H1 (cell line): Measurements from ENCODE around the gene BTG2. TPM values are rescaled to one million over a fixed set of nuclear protein-coding genes. Genes with fewer than 3 reads are reported as not detected.

Source experiments
- ASH2L ChIP-seq: fragments of 200-600, 300-600 bp; sonication (generic); IDR thresholded peaks from one replicate; pipeline ENCODE4 v1.7.1; 2017; ENCODE audit warnings: low read length
- CHD1 ChIP-seq: IDR thresholded peaks from 2 replicates; pipeline ENCODE4 v1.6.1; 2012; ENCODE audit warnings: low read depth, low read length, improper control_type of control experiment
- CHD2 ChIP-seq: IDR thresholded peaks from 2 replicates; pipeline ENCODE4 v1.6.1; 2012; ENCODE audit warnings: low read length, improper control_type of control experiment
- CTBP2 ChIP-seq: IDR thresholded peaks from 2 replicates; pipeline ENCODE4 v1.7.0; 2011; ENCODE audit warnings: borderline replicate concordance, mild to moderate bottlenecking, moderate library complexity, mixed read lengths, low read length; ENCODE audit not compliant: insufficient read depth, insufficient read length
- EGR1 ChIP-seq: IDR thresholded peaks from 2 replicates; pipeline ENCODE4 v1.6.1; 2011; ENCODE audit warnings: low read depth, low read length, borderline replicate concordance
- EP300 ChIP-seq, 2 experiments: IDR thresholded peaks; 1 replicate in 1 of 2; 2 replicates in 1 of 2; pipeline ENCODE4 v1.6.1; 2011 to 2012; ENCODE audit warnings: low read depth in 2 of 2, low read length in 2 of 2, mild to moderate bottlenecking in 2 of 2, borderline replicate concordance in 1 of 2, inconsistent platforms in 1 of 2, moderate library complexity in 1 of 2
- GTF2F1 ChIP-seq: IDR thresholded peaks from 2 replicates; pipeline ENCODE4 v1.6.1; 2012; ENCODE audit warnings: low read depth, low read length, improper control_type of control experiment, borderline replicate concordance
- HDAC2 ChIP-seq, 2 experiments: fragments of 300-600 bp in 1 of 2; sonication (generic) in 1 of 2; IDR thresholded peaks; 2 replicates each; pipeline ENCODE4 v1.6.1; 2011 to 2012; ENCODE audit warnings: low read depth in 2 of 2, low read length in 2 of 2, mild to moderate bottlenecking in 2 of 2, moderate library complexity in 2 of 2, borderline replicate concordance in 1 of 2, inconsistent platforms in 1 of 2
- JUND ChIP-seq: IDR thresholded peaks from 2 replicates; pipeline ENCODE4 v1.6.1; 2011; ENCODE audit warnings: mild to moderate bottlenecking, improper control_type of control experiment, low read length
- PHF8 ChIP-seq: fragments of 200-600 bp; sonication (generic); conservative IDR thresholded peaks from 2 replicates; pipeline ENCODE4 v1.7.1; 2012; ENCODE audit warnings: low read depth, mild to moderate bottlenecking, inconsistent platforms, low read length, moderate library complexity
- POLR2A ChIP-seq, 2 experiments: IDR thresholded peaks; 1 replicate in 1 of 2; 2 replicates in 1 of 2; pipeline ENCODE4 v1.6.1; 2011; ENCODE audit warnings: low read depth in 2 of 2, low read length in 2 of 2, mild to moderate bottlenecking in 2 of 2; ENCODE audit errors: control extremely low read depth in 1 of 2
- POLR2AphosphoS5 ChIP-seq: IDR thresholded peaks from 2 replicates; pipeline ENCODE4 v1.6.1; 2011; ENCODE audit warnings: low read depth, low read length
- RBBP5 ChIP-seq: IDR thresholded peaks from 2 replicates; pipeline ENCODE4 v1.7.1; 2012; ENCODE audit warnings: low read depth, mild to moderate bottlenecking, inconsistent platforms, low read length, moderate library complexity, borderline replicate concordance
- RNF2 ChIP-seq: fragments of 200-900, 300-1000 bp; sonication (generic); IDR thresholded peaks from 2 replicates; pipeline ENCODE4 v1.7.1; 2016; ENCODE audit warnings: borderline replicate concordance, low read depth, mild to moderate bottlenecking, antibody characterized with exemption, low read length; ENCODE audit not compliant: poor library complexity, severe bottlenecking; ENCODE audit errors: missing control alignments
- SAP30 ChIP-seq: fragments of 300-600 bp; sonication (generic); IDR thresholded peaks from 2 replicates; pipeline ENCODE4 v1.7.1; 2012; ENCODE audit warnings: low read length, moderate library complexity, mild to moderate bottlenecking, inconsistent platforms; ENCODE audit not compliant: insufficient read depth, insufficient replicate concordance
- SIN3A ChIP-seq, 2 experiments: IDR thresholded peaks in 1 of 2; conservative IDR thresholded peaks in 1 of 2; 2 replicates each; pipeline ENCODE4 v1.6.1; 2011 to 2012; ENCODE audit warnings: low read length in 2 of 2, improper control_type of control experiment in 1 of 2, low read depth in 1 of 2, mild to moderate bottlenecking in 1 of 2
- SIX5 ChIP-seq: IDR thresholded peaks from 2 replicates; pipeline ENCODE4 v1.6.1; 2011; ENCODE audit warnings: mild to moderate bottlenecking, low read depth, low read length
- SP4 ChIP-seq: IDR thresholded peaks from 2 replicates; pipeline ENCODE4 v1.6.1; 2012; ENCODE audit warnings: low read length, inconsistent platforms
- TBP ChIP-seq: IDR thresholded peaks from 2 replicates; pipeline ENCODE4 v1.6.1; 2011; ENCODE audit warnings: low read depth, low read length, improper control_type of control experiment
- TCF12 ChIP-seq: IDR thresholded peaks from 2 replicates; pipeline ENCODE4 v1.6.1; 2011; ENCODE audit warnings: low read depth, mild to moderate bottlenecking, low read length
- USF2 ChIP-seq: IDR thresholded peaks from 2 replicates; pipeline ENCODE4 v1.6.1; 2011; ENCODE audit warnings: low read length, improper control_type of control experiment
- YY1 ChIP-seq: IDR thresholded peaks from 2 replicates; pipeline ENCODE4 v1.6.1; 2011; ENCODE audit warnings: low read depth, mild to moderate bottlenecking, low read length
- polyA plus RNA-seq, 7 experiments: library from polyadenylated mRNA; depleted of rRNA in 3 of 7; stranded (reverse) in 5 of 7; unstranded in 2 of 7; fragments of >200 nt in 5 of 7; fragments of 200-250 nt in 2 of 7; gene quantifications; 1 replicate in 5 of 7; 2 replicates in 1 of 7; 4 replicates in 1 of 7; pipeline versions ENCODE4 v1.2.1 to v1.2.3, GENCODE V29; 2011 to 2013; ENCODE audit warnings: missing spikeins in 2 of 7, mixed read lengths in 2 of 7
- total RNA-seq: library from RNA; stranded (reverse); fragmentation: NEBNext Ultra II Directional; extraction: Animal tissue kit (Norgen Biotek cat#: 25700); gene quantifications from 2 replicates; pipeline ENCODE4 v1.2.1, GENCODE V29; 2021

BTG2 gene
- total and polyA plus RNA-seq, 2 of the 8 experiments (the other 6 are each of a cell fraction or from before 2014, with no cell fraction given) = 4.8 to 11.0 TPM

GRCh38 chr1:203304919-203305808 lies at the start of gene BTG2 (continued):
- no peak for TF ChIP-seq CTBP2
- TF ChIP-seq HDAC2 (IDR thresholded peaks at IDR 0.05; ENCODE audit: borderline replicate concordance in 1 of 2, low read depth in 2 of 2, low read length in 2 of 2) = no peak
- TF ChIP-seq POLR2AphosphoS5 = peak; percentile 80
- no peak for TF ChIP-seq EP300 (IDR thresholded peaks at IDR 0.05; ENCODE audit: borderline replicate concordance in 1 of 2, low read depth in 2 of 2, low read length in 2 of 2)
- TF ChIP-seq SP4 = no peak
- TF ChIP-seq SIX5 = no peak
- TF ChIP-seq TBP = peak; percentile 76
- TF ChIP-seq EGR1 = no peak
- TF ChIP-seq JUND = peak; percentile 58; the same call in 1 of the 2 replicates
- peak; percentile 83 to 85 for TF ChIP-seq POLR2A (IDR thresholded peaks at IDR 0.05; ENCODE audit: control extremely low read depth in 1 of 2, low read depth in 2 of 2, low read length in 2 of 2)
- TF ChIP-seq SIN3A (conservative IDR thresholded peaks at IDR 0.05 in 1 of 2, IDR thresholded peaks at IDR 0.05 in 1 of 2; ENCODE audit: low read depth in 1 of 2, low read length in 2 of 2) = no peak
- no peak for TF ChIP-seq TCF12
- no peak for TF ChIP-seq SAP30
- TF ChIP-seq RBBP5 = no peak; the same call in 1 of the 2 replicates
- peak; percentile 42 for TF ChIP-seq ASH2L
- no peak for TF ChIP-seq CHD1
- TF ChIP-seq CHD2 = no peak
- no peak for TF ChIP-seq USF2
- TF ChIP-seq PHF8 = peak; percentile 92
- no peak for TF ChIP-seq GTF2F1
- peak; percentile 1 for TF ChIP-seq RNF2
- 0 out of 2 replicates have a peak, but pooled peaks have one; percentile 19 for TF ChIP-seq YY1
